Testis (tissue), 5 donors: ENCODE results near the gene TSG101. TPM values are rescaled to one million over a fixed set of nuclear protein-coding genes. Genes with fewer than 3 reads are reported as not detected.
A peak's percentile ranks its signal among the peaks of the same experiment; 100 is the strongest.

ENCODE experiments used
- DNase-seq: peaks from one replicate; pipeline ENCODE4 v3.0.0-alpha.2; 2019
- H3K27ac ChIP-seq, 2 donors: fragments of 200-600 bp; sonication (generic); one replicate each; pipeline ENCODE4 v1.5.1; 2019
- H3K27me3 ChIP-seq: fragments of 200-600 bp; sonication (generic); one replicate; pipeline ENCODE4 v1.5.1; 2019
- H3K36me3 ChIP-seq: fragments of 200-600 bp; sonication (generic); one replicate; pipeline ENCODE4 v1.5.1; 2017; ENCODE audit warnings: low read depth; ENCODE audit errors: missing control alignments
- H3K4me1 ChIP-seq: fragments of 200-600 bp; sonication (generic); one replicate; pipeline ENCODE4 v1.5.1; 2019
- H3K4me3 ChIP-seq, 2 donors: fragments of 200-600 bp; sonication (generic); one replicate each; pipeline ENCODE4 v1.5.1; 2017 to 2019
- H3K9me3 ChIP-seq: fragments of 200-600 bp; sonication (generic); one replicate; pipeline ENCODE4 v1.5.1; 2017
- POLR2A ChIP-seq: fragments of 450-650 bp; IDR thresholded peaks from one replicate; pipeline ENCODE4 v1.6.1; 2017; ENCODE audit warnings: antibody characterized with exemption, mild to moderate bottlenecking, moderate library complexity
- WGBS, 2 donors: methylation state at CpG; one replicate each; pipeline ENCODE4 v1.1.5; 2018; 5-methylcytosine and 5-hydroxymethylcytosine counted together
- intact Hi-C: fragments of 100-400 bp; cut with DNase I; formaldehyde crosslinking; loops from one replicate; pipeline ENCODE4 v1.15.1; 2023; ENCODE audit warnings: low total_unique reads
- long read RNA-seq, 2 donors: transcript quantifications; one replicate each; lab custom pipeline, GENCODE V29; 2026
- polyA plus RNA-seq: library from polyadenylated mRNA; stranded (reverse); fragments of 350-450 nt; fragmentation: Illumina TruSeq; extraction: RNeasy Lipid Tissue Mini Kit (QIAGEN cat#74804); gene quantifications from one replicate; pipeline ENCODE4 v1.2.3, GENCODE V29; 2014; ENCODE audit warnings: low read depth, low replicate concordance; ENCODE audit not compliant: insufficient read depth
- total RNA-seq, 2 donors: library from RNA; depleted of rRNA; stranded (reverse); fragments of >200 nt; gene quantifications; one replicate each; pipeline ENCODE4 v1.2.3, GENCODE V29; 2016
- TF ChIP-seq, protein P1 (sequence below), 3 experiments: fragments of 450-650 bp in 2 of 3; fragments of 200-600 bp in 1 of 3; sonication (generic) in 1 of 3; IDR thresholded peaks; one replicate each; pipeline ENCODE4 v1.5.1; 2016 to 2019; ENCODE audit warnings: antibody characterized with exemption in 3 of 3, mild to moderate bottlenecking in 2 of 3, moderate library complexity in 1 of 3

Gene TSG101, protein sequence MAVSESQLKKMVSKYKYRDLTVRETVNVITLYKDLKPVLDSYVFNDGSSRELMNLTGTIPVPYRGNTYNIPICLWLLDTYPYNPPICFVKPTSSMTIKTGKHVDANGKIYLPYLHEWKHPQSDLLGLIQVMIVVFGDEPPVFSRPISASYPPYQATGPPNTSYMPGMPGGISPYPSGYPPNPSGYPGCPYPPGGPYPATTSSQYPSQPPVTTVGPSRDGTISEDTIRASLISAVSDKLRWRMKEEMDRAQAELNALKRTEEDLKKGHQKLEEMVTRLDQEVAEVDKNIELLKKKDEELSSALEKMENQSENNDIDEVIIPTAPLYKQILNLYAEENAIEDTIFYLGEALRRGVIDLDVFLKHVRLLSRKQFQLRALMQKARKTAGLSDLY
- total RNA-seq (10 to 100 TPM; 92.6 to 95.1 TPM), polyA plus RNA-seq (161 TPM)
- long read RNA-seq, donor 1, transcript TSG101-201 (10 exons, 1,824 nt), result major isoform, 75 of 101 reads
- long read RNA-seq, donor 1, partial matches to known transcripts, result 12 of 101 reads
- long read RNA-seq, donor 1, other reads (novel, unspliced or antisense), result 14 of 101 reads
- long read RNA-seq, donor 2, transcript TSG101-201 (10 exons, 1,824 nt), result major isoform, 47 of 52 reads
- long read RNA-seq, donor 2, partial matches to known transcripts, result 0 of 52 reads
- long read RNA-seq, donor 2, other reads (novel, unspliced or antisense), result 5 of 52 reads

DNA sequence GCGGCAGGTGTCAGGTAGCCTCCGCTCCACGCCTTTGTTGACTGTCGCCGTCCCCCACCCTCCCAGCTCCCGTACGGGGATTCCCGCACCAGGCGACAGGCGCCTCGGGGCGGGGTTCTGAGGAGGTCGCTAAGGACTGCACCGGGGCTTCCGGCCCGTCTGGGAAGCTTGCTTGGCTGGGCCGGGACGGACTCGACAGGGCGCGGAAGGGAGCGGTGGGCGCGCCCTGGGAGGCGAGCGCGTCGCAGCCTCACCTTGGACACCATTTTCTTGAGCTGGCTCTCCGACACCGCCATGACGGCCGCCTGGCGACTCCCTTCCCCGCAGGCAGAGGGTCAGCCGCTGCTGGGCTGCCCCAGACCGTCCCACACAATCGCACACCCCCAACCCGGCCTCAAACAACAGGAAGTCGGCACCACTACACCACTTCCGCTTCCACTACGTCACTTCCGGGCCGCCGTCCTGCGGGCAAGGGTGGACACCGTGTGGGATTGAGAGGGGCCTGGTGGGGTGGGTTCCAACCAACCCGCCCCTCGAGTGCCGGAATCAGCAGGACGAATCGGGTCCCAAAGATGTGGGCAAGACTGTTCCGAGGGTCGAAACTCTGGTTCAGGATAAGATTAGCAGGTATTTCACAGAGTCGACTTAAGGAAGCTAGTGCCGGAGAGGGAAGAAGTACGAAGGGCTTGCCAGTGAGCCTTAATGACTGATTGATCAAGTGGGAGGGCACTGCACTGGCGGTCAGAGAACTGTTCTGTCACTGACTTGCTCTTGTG is at the start of gene TSG101:
Gene TSG101, minus strand, starts transcription at position 422 of the 776 bp plus-strand sequence. Its CDS starts 126 bp downstream, at position 296.
- H3K36me3 ChIP-seq, result no peaks in the 10 kb centered on the region
- intact Hi-C loops, result no loop called here
- no peaks in the 10 kb centered on the region for H3K27me3 ChIP-seq
- DNase-seq, result peak; percentile 97
- no peaks in the 10 kb centered on the region for H3K9me3 ChIP-seq
- peak within 1 kb of the TSS; percentile 91 to 94 for H3K27ac ChIP-seq
- H3K4me1 ChIP-seq, result peaks cover 5% of the 10 kb centered on the region
- 0% methylated on average over 33 to 57 of the region's 57 CpGs for WGBS, 2 donors
- TF ChIP-seq, protein P1, sequence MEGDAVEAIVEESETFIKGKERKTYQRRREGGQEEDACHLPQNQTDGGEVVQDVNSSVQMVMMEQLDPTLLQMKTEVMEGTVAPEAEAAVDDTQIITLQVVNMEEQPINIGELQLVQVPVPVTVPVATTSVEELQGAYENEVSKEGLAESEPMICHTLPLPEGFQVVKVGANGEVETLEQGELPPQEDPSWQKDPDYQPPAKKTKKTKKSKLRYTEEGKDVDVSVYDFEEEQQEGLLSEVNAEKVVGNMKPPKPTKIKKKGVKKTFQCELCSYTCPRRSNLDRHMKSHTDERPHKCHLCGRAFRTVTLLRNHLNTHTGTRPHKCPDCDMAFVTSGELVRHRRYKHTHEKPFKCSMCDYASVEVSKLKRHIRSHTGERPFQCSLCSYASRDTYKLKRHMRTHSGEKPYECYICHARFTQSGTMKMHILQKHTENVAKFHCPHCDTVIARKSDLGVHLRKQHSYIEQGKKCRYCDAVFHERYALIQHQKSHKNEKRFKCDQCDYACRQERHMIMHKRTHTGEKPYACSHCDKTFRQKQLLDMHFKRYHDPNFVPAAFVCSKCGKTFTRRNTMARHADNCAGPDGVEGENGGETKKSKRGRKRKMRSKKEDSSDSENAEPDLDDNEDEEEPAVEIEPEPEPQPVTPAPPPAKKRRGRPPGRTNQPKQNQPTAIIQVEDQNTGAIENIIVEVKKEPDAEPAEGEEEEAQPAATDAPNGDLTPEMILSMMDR (IDR thresholded peaks at IDR 0.05), result no peak
- peak; percentile 64 for TF ChIP-seq POLR2A
- peak within 1 kb of the TSS; percentile 90 to 94 for H3K4me3 ChIP-seq

DNA sequence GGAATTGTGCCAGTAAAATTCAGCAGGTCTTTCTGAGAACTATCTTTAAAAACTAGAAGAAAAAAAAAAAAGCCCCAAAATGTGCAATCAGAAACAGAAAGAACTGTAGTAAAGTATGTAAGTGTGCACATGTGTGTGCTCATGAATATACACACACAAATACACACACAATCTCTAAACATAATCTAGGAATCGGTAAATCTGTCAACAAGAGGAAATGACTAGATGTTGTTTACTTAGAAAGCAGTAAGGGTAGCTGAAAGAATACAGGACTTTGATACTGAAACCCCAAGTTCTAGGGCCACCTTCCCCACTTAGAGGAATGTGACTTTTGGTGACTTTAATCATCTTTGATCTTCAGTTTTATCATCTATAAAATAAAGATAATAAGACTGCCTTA is 48.6 kb upstream of the TSG101 start:
- Histone ChIP-seq H3K36me3 (no peaks in the 10 kb centered on the region), H3K4me3 (no peak overlapping the region), H3K4me1 (no peaks in the 10 kb centered on the region), H3K27ac (no peak overlapping the region), H3K27me3 (no peaks in the 10 kb centered on the region), H3K9me3 (no peaks in the 10 kb centered on the region)
- TF ChIP-seq, protein P1 (IDR thresholded peaks at IDR 0.05), result no peak
- TF ChIP-seq POLR2A, result no peak
- intact Hi-C loops, result no loop called here
- DNase-seq, result no peak
- 95 to 97% methylated on average over 1 of the region's 1 CpG for WGBS, 2 donors

DNA sequence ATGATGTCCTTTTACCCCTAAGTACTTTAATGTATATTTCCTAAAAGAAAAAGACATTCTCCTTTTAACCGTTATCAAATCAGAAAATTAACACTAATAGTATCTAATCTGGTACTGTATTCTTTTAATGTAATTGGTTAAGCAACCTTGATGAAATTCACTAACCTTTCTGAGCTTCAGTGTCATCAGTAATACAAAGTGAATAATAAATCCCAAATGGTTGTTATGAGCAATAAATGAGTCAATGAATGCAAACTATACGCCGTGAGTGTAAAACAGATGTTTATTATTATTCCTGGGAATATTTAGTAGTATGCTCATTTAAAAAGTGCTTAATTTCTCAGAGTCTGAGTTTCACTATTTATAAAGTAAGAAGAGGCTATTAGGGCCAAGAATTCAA is 40.3 kb upstream of the TSG101 start:
- TF ChIP-seq, protein P1 (IDR thresholded peaks at IDR 0.05), result no peak
- TF ChIP-seq POLR2A, result no peak
- Histone ChIP-seq H3K4me1 (no peaks in the 10 kb centered on the region), H3K36me3 (no peaks in the 10 kb centered on the region), H3K9me3 (no peaks in the 10 kb centered on the region), H3K27ac (no peak overlapping the region), H3K27me3 (no peaks in the 10 kb centered on the region), H3K4me3 (no peak overlapping the region)
- intact Hi-C loops, result no loop called here
- DNase-seq, result no peak
- WGBS, 2 donors, result 94% methylated on average over 3 of the region's 3 CpGs

DNA sequence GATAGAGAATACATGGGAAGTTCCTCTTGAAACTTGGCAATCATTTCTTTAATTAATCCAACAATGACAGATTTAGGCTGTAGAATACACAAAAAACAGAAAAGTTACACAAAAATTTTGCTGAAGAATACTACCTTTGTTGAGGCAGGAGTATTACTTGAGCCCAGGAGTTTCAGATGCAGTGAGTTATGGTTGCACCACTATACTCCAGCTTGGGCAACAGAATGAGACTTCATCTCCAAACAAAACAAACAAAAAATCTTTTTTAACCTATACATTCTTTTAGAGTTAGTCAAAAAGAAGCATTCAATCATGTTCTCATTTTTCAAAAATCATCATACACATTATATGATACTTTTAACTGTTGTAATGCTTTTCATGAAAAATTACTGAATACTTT is 39.7 kb upstream of the TSG101 start:
- Histone ChIP-seq H3K9me3 (no peaks in the 10 kb centered on the region), H3K36me3 (no peaks in the 10 kb centered on the region), H3K27me3 (no peaks in the 10 kb centered on the region), H3K4me1 (no peaks in the 10 kb centered on the region), H3K27ac (no peak overlapping the region), H3K4me3 (no peak overlapping the region)
- no peak for DNase-seq
- TF ChIP-seq, protein P1 (IDR thresholded peaks at IDR 0.05), result no peak
- no peak for TF ChIP-seq POLR2A
- intact Hi-C loops, result no loop called here
